ENCODE measurements around the gene CCDC107. TPM values are rescaled to one million over a fixed set of nuclear protein-coding genes. Genes with fewer than 3 reads are reported as not detected.
A peak's percentile ranks its signal among the peaks of the same experiment; 100 is the strongest.

Gene CCDC107
- total and polyA plus RNA-seq, 2 of the 13 experiments (the other 11 are each of a cell fraction or from before 2014, with no cell fraction given) = 7.1 to 15.2 TPM

DNA sequence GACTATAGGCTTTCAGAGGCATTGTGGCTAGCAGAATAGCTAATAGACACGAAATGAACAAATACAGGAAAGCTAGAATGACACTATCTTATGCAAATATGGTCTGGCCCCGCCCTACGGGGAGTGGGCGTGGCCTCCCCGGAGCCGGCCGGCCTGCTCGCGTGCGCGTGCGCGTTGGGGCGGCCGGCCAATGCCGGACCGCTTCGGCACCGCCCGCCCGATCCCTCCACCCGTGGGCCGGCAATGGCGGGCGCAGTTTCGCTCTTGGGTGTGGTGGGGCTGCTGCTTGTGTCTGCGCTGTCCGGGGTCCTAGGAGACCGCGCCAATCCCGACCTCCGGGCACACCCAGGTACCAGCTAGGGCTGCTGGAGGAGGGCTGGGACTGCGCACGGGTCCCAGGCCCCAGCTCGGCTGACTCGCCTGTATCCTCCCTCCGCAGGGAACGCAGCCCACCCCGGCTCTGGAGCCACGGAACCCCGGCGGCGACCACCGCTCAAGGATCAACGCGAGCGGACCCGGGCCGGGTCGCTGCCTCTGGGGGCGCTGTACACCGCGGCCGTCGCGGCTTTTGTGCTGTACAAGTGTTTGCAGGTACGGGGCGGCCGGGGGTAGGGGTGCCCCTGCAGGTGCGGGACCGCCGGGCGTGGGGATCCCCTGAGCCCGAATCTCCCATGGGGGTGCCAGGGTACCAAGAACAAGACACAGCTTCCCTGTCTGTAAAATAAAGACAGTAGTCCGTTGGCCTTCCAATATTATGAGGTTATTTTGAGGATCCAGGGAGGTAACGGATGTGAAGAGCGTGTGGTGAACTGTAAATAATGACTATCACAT is at the start of gene CCDC107 (continued):
- TF ChIP-seq, protein P1, sequence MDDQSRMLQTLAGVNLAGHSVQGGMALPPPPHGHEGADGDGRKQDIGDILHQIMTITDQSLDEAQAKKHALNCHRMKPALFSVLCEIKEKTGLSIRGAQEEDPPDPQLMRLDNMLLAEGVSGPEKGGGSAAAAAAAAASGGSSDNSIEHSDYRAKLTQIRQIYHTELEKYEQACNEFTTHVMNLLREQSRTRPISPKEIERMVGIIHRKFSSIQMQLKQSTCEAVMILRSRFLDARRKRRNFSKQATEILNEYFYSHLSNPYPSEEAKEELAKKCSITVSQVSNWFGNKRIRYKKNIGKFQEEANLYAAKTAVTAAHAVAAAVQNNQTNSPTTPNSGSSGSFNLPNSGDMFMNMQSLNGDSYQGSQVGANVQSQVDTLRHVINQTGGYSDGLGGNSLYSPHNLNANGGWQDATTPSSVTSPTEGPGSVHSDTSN (CRISPR knock-in tag; IDR thresholded peaks at IDR 0.05; ENCODE audit: borderline replicate concordance) = no peak
- TF ChIP-seq ZNF10 (CRISPR knock-in tag; IDR thresholded peaks at IDR 0.05; ENCODE audit: borderline replicate concordance, low read depth) (no peak), MTF2 (CRISPR knock-in tag; IDR thresholded peaks at IDR 0.05; ENCODE audit: borderline replicate concordance) (no peak), ZNF530 (CRISPR knock-in tag; IDR thresholded peaks at IDR 0.05; ENCODE audit: low read depth) (no peak), ZNF484 (CRISPR knock-in tag; IDR thresholded peaks at IDR 0.05; ENCODE audit: borderline replicate concordance, low read depth) (peak; percentile 87; the same call in 1 of the 2 replicates), ZNF180 (CRISPR knock-in tag; IDR thresholded peaks at IDR 0.05; ENCODE audit: borderline replicate concordance, low read depth) (no peak), MBNL3 (CRISPR knock-in tag; conservative IDR thresholded peaks at IDR 0.05) (no peak), MLLT10 (CRISPR knock-in tag; IDR thresholded peaks at IDR 0.05) (no peak), MAFG (CRISPR knock-in tag; IDR thresholded peaks at IDR 0.05) (no peak)
- TF ChIP-seq, protein P2, sequence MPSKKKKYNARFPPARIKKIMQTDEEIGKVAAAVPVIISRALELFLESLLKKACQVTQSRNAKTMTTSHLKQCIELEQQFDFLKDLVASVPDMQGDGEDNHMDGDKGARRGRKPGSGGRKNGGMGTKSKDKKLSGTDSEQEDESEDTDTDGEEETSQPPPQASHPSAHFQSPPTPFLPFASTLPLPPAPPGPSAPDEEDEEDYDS (CRISPR knock-in tag; IDR thresholded peaks at IDR 0.05) = peak; percentile 24; the same call in 1 of the 2 replicates
- TF ChIP-seq, protein P3, sequence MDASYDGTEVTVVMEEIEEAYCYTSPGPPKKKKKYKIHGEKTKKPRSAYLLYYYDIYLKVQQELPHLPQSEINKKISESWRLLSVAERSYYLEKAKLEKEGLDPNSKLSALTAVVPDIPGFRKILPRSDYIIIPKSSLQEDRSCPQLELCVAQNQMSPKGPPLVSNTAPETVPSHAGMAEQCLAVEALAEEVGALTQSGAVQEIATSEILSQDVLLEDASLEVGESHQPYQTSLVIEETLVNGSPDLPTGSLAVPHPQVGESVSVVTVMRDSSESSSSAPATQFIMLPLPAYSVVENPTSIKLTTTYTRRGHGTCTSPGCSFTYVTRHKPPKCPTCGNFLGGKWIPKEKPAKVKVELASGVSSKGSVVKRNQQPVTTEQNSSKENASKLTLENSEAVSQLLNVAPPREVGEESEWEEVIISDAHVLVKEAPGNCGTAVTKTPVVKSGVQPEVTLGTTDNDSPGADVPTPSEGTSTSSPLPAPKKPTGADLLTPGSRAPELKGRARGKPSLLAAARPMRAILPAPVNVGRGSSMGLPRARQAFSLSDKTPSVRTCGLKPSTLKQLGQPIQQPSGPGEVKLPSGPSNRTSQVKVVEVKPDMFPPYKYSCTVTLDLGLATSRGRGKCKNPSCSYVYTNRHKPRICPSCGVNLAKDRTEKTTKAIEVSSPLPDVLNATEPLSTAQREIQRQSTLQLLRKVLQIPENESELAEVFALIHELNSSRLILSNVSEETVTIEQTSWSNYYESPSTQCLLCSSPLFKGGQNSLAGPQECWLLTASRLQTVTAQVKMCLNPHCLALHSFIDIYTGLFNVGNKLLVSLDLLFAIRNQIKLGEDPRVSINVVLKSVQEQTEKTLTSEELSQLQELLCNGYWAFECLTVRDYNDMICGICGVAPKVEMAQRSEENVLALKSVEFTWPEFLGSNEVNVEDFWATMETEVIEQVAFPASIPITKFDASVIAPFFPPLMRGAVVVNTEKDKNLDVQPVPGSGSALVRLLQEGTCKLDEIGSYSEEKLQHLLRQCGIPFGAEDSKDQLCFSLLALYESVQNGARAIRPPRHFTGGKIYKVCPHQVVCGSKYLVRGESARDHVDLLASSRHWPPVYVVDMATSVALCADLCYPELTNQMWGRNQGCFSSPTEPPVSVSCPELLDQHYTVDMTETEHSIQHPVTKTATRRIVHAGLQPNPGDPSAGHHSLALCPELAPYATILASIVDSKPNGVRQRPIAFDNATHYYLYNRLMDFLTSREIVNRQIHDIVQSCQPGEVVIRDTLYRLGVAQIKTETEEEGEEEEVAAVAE (CRISPR knock-in tag; IDR thresholded peaks at IDR 0.05; ENCODE audit: borderline replicate concordance) = no peak
- TF ChIP-seq, protein P4, sequence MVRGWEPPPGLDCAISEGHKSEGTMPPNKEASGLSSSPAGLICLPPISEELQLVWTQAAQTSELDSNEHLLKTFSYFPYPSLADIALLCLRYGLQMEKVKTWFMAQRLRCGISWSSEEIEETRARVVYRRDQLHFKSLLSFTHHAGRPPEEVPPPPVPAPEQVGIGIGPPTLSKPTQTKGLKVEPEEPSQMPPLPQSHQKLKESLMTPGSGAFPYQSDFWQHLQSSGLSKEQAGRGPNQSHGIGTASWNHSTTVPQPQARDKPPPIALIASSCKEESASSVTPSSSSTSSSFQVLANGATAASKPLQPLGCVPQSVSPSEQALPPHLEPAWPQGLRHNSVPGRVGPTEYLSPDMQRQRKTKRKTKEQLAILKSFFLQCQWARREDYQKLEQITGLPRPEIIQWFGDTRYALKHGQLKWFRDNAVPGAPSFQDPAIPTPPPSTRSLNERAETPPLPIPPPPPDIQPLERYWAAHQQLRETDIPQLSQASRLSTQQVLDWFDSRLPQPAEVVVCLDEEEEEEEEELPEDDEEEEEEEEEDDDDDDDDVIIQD (CRISPR knock-in tag; IDR thresholded peaks at IDR 0.05; ENCODE audit: low read depth) = no peak
- TF ChIP-seq, protein P5, sequence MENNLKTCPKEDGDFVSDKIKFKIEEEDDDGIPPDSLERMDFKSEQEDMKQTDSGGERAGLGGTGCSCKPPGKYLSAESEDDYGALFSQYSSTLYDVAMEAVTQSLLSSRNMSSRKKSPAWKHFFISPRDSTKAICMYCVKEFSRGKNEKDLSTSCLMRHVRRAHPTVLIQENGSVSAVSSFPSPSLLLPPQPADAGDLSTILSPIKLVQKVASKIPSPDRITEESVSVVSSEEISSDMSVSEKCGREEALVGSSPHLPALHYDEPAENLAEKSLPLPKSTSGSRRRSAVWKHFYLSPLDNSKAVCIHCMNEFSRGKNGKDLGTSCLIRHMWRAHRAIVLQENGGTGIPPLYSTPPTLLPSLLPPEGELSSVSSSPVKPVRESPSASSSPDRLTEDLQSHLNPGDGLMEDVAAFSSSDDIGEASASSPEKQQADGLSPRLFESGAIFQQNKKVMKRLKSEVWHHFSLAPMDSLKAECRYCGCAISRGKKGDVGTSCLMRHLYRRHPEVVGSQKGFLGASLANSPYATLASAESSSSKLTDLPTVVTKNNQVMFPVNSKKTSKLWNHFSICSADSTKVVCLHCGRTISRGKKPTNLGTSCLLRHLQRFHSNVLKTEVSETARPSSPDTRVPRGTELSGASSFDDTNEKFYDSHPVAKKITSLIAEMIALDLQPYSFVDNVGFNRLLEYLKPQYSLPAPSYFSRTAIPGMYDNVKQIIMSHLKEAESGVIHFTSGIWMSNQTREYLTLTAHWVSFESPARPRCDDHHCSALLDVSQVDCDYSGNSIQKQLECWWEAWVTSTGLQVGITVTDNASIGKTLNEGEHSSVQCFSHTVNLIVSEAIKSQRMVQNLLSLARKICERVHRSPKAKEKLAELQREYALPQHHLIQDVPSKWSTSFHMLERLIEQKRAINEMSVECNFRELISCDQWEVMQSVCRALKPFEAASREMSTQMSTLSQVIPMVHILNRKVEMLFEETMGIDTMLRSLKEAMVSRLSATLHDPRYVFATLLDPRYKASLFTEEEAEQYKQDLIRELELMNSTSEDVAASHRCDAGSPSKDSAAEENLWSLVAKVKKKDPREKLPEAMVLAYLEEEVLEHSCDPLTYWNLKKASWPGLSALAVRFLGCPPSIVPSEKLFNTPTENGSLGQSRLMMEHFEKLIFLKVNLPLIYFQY (CRISPR knock-in tag; IDR thresholded peaks at IDR 0.05; ENCODE audit: borderline replicate concordance) = no peak
- TF ChIP-seq, protein P6, sequence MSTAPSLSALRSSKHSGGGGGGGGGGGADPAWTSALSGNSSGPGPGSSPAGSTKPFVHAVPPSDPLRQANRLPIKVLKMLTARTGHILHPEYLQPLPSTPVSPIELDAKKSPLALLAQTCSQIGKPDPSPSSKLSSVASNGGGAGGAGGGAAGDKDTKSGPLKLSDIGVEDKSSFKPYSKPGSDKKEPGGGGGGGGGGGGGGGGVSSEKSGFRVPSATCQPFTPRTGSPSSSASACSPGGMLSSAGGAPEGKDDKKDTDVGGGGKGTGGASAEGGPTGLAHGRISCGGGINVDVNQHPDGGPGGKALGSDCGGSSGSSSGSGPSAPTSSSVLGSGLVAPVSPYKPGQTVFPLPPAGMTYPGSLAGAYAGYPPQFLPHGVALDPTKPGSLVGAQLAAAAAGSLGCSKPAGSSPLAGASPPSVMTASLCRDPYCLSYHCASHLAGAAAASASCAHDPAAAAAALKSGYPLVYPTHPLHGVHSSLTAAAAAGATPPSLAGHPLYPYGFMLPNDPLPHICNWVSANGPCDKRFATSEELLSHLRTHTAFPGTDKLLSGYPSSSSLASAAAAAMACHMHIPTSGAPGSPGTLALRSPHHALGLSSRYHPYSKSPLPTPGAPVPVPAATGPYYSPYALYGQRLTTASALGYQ (CRISPR knock-in tag; IDR thresholded peaks at IDR 0.05) = no peak
